Frontal cortex (tissue), 4 donors: ENCODE results near the gene ERCC4. TPM values are rescaled to one million over a fixed set of nuclear protein-coding genes. Genes with fewer than 3 reads are reported as not detected.
A peak's percentile ranks its signal among the peaks of the same experiment; 100 is the strongest.
"Not testable (repeated sequence)": the region's sequence is repeated elsewhere in the genome, so short reads cannot be mapped to it uniquely, and the experiment has no call there.

Experiments
- DNase-seq, 2 donors: peaks; one replicate each; pipeline ENCODE4 v3.0.0; 2012; ENCODE audit warnings: low spot score in 2 of 2
- FAIRE-seq: peaks from 2 replicates; lab custom pipeline; 2012; peaks lifted over from hg19 to GRCh38; lab: Jason Lieb, UNC
- total RNA-seq: library from RNA; depleted of rRNA; stranded (reverse); fragments of >200 nt; gene quantifications from one replicate; pipeline ENCODE4 v1.2.3, GENCODE V29; 2014
- donor health status: control.
- donor health status: control.
- donor health status: control.

Gene ERCC4
- total RNA-seq = 11.8 TPM

DNA sequence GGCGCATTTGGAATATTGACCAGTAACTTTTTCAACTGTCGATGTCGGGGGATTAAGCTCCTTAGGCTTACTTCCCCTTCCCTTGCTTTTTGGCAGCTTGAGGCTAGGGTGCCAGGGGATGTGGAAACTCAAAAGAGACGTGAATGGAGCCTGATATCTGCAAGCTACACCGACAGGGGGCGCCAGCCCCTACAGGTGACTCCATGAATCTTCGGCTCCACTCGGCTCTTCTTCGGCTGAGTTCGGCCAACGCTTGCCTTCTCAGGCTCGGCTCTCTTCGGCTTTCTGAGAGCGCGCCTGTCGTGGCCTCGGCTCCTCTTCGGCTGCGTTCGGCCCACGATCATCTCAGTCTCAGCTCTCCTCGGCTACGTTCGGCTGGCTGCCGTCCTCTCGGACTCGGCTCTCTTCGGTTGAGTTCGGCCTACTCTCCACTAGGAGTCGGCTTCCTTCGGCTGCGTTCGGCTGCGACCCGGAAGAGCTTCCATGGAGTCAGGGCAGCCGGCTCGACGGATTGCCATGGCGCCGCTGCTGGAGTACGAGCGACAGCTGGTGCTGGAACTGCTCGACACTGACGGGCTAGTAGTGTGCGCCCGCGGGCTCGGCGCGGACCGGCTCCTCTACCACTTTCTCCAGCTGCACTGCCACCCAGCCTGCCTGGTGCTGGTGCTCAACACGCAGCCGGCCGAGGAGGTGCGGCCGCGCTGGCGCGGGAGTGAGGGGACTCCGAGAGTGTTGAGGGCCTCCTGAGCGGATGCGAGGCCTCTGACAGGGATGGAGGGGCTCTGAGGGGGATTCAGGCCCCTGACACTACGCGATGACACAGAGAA, at the start of gene ERCC4:
Gene ERCC4 (plus strand): TSS at position 472 of the 827 bp plus-strand sequence. CDS start 12 bp downstream, at position 484.
- peak; percentile 80 to 94 for DNase-seq
- FAIRE-seq = peak; percentile 89

DNA sequence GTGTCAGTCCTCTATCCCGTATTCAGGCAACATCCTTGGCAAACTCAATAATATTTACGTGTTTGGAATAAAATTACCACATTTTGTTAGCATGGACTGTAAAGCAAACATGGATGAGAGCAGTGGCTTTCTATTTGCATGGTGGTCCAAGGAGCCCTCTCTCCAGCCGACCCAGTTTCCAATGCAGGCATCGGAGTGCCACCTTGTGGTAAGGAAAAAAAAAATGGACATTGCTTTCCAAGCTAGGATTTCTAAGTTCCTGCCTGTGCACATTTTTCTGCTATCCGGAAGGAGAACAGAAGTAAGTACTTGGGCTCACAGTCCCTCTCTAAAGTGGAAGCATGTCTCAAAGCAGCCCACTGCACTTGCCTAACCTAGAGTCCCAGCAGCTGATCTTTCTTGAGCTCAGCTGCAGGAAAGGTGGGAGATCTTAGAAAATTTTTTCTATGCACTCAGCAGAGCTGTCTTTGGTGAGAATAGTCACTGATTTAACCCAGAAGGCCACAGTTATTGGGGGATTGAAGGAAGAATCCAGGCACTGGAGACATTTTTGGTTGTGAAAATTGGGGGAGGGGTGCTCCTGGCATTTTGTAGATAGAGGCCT, 46.0 kb upstream of the ERCC4 start:
- FAIRE-seq = no peak
- peak in 1 of 2 donors; percentile 25 for DNase-seq

DNA sequence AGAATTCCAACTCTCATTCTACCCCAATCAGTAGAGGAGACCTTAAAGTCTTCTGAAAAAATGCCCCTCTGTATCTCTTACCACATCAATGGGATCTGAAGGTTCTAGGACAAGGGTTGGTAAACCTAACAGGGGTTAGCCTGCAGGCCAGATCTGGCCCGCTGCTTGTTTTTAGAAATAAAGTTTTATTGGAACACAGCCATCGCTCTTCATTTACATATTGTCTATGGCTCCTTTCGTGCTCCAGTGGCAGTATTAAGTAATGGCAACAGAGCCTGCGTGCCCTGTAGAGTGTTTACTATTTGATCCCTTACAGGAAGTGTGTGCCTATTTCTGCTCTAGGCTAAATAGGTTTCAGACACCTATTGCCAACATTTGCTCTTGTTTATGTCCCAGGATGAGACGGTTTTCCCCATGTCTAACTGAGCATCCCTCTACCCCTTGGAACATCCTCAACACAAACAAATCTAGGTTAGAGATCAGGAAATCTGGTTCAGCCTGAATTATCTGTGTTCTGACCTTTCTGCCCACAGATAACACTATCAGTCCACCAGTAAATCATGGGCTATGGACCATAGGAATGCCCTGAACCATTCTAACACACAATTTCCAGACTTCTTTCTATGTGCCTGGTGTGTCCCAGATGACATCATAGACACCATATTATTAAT, 44.2 kb upstream of the ERCC4 start:
- FAIRE-seq = no peak
- DNase-seq = no peak

DNA sequence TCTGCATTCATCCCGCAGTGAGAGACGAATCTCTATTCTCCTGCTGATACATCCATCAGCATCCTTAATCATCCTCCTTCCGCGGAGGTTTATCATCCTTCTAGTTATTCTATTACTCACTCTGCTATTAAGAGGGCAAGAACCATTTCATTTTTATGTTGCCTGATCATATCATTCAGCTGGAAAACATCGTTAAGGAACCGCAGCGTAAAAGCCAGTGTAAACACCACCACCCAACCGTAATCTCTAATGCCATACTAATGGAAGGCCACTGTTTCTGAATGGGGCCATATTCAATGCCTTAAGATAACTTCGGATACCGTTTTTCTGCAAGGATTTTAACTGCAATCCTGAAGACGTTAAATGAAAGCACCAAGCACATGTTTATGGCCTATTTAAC, 36.7 kb upstream of the ERCC4 start:
- DNase-seq = no peak
- no peak for FAIRE-seq

DNA sequence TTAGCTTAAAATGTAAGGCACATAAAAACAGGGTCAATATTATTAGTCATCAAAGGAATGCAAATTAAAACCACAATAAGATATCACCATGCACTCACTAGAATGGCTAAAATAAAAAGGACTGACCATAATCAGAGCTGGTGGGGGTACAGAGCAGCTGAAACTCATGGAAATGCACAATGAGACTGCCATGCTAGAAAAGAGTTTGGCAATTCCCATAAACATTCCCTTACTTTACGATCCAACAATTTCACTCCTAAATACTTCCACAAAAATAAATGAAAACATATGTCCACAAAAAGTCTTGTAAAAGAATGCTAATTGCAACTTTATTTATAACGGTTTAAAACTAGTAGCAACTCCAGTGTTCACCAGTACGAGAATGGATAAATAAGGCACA, 36.1 kb upstream of the ERCC4 start:
- no peak for DNase-seq
- FAIRE-seq = no peak

DNA sequence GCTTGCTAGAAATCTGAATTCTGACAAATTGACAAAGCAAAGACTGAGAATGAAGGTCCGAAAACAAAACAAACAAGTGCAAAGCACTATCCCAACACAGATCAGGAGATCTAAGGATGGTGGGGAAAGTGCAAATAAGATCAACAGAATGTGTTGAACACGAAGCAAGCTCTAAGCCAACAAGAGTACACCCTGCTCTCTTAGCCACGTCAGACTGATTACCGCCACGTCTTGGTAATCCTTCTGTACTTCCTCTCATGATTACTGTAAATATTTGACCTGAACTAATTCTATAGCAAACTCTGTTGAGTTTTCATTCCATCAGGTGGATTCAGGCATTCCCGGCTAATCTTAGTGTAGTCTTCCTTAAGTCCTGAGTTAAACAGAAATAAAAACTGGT, 34.3 kb upstream of the ERCC4 start:
- no peak for FAIRE-seq
- no peak for DNase-seq

DNA sequence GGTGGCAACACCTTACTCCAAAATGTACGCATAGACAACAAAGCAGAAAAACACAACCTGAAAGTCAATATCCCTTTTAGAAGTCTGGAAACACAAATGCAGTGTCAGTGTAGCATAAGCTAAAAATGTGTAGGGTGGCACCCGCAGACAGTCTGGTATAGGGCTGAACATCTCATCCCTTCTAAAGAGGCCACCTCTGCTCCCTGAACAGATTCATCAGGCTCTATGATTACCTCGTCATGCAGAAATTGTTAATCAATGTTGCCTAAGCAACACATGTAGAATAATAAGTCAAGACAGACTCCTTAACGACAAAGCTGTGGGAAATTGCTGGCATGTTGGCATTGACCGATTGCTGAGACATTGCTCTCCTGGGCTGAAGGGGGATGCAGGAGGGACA, 33.3 kb upstream of the ERCC4 start:
- DNase-seq (no peak), FAIRE-seq (no peak)

DNA sequence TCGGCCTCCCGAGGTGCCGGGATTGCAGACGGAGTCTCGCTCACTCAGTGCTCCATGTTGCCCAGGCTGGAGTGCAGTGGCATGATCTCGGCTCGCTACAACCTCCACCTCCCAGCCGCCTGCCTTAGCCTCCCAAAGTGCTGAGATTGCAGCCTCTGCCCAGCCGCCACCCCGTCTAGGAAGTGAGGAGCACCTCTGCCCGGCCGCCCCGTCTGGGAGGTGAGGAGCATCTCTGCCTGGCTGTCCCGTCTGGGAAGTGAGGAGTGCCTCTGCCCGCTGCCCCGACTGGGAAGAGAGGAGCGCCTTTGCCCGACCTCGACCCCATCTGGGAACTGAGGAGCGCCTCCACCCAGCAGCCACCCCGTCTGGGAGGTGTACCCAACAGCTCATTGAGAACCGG, 30.6 kb upstream of the ERCC4 start:
- not testable (repeated sequence) for DNase-seq, FAIRE-seq

DNA sequence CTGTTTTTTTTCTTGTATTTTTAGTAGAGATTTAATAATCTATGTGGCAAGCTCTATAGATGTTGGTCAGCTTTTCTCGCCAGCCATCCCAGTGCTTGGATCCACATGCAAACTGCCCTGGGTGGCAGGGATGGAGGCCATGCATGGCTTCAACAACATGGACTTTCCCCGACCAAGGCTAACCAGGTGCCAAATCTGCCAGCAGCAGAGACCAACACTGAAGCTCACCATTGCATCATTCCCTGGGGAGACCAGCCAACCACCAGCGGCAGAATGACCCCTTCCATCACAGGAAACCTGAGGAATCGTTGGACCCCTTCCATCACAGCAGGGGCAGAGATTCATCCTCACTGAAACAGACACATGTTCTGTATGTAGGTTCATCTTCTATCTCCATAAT, 27.7 kb upstream of the ERCC4 start:
- no peak for FAIRE-seq
- DNase-seq = no peak

DNA sequence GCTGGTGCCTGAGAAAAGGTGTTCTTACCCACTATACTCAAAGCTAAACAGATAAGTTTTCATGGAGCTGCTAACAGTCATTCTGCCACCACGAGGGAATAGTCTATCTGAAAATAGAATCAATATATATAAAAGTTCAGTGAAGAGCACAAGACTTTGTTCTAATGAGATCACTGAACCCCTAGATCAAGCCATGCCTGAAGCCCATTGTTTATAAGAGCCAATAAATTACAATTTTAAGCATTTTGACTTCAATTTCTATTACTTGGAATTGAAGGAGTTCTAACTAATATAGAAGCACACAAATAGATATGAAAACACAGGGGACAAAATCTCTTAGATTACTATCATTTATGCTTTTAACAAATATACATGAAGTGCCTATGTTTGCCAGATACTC, 24.4 kb upstream of the ERCC4 start:
- FAIRE-seq (no peak), DNase-seq (no peak)

DNA sequence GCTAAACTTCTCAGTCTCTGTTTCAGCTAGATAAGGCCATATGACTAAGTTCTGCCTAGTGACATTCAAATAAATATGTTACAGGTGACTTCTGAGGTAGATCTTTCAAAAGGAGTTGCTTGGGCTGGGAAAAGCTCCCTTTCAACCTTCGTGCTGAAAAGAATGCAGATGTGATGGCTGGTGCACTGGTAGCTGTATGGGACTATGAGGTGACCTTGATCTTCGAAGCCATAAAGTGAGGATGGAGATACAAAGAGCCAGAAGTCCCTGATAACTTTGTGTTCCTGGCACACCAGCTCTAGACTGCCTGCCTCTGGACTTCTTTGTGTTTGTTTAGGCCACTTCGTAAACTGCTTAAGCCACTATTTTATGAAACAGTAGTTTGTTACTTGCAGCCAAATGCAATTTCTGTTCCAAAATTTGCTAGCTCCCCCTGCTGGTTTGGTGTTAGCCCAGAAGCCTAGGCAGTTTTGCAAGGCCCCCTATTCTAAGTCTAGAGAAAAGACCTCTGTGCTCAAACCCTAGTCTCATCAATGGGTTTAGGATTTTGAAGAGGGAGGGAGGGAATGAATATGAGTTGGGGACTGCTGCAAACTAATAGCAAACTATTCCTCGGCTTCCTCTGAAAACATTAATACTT, 23.3 kb upstream of the ERCC4 start:
- FAIRE-seq = no peak
- no peak for DNase-seq

DNA sequence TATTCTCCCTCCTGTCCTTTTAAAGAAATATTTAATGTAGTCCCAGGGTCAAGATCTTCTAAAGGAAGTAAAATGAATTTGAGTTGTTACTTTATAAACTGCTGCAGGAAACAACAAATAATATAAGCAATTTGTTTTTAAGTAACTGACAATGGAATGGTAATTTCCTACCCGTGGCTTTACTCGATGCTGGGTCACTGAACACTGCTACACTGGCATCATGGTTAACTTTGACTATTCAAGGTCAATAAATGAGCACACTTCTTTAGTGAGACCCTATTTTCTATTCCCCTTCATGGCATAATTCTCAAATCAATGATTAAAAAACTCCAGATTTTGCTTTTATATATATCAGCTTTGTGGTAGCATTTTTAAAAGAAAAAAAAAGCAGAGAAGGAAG, 22.1 kb upstream of the ERCC4 start:
- FAIRE-seq = no peak
- no peak for DNase-seq

DNA sequence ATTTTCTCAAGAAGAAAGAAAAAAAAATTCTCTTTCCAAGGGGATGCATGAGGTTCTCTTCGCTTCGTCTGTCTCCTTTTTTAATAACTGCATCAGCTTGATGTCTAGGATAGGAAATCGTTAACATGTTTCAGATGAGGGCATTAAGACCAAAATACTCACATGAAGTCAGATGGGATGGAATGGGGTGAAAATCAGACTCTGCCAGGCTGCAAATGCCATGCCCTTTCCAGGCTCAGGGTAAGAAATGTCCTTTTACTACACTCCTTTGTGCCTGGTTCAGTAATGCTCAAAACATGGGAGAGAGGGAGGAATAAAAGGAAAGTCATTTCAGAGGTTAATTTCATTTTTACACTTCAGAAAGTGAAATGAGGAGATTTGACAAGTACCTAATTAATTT, 21.7 kb upstream of the ERCC4 start:
- FAIRE-seq (no peak), DNase-seq (no peak)

DNA sequence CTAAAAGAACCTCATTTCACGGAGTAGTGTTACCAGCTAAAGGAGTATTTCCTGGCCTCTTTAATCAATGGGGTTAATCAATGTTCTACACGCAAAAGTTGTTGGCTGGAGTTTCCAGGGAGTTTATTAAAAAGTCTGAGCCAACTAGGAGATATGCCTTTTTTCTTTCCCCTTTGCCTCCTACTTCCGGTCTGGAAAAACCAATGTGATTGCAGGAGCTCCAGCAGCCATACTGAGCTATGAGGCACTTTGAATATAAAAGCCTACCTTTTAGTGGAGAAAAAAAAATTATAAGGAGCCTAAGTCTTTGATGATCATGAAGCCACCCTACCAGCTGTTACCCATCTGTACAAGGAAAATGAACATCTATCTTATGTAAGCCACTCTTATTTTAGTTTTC, 17.9 kb upstream of the ERCC4 start:
- no peak for DNase-seq
- no peak for FAIRE-seq

DNA sequence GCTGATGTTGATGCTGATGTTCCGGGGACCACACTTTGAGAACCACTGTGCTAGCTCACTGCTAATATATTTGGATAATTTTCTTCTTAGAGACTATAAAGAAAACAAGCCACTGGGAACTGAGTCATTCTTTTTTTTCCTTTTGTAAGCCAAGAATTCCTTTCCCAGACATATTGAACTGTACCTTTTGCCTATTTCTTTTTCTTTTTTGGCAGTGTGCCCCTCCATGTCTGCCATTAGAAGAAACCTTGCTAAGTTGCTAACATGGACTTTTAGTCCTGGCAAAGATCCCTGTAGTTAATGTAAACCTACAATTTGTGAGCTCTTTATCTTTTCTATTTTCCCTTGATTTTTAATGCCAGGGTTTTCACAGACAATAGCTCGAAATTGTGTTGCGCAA, 17.3 kb upstream of the ERCC4 start:
- DNase-seq (no peak), FAIRE-seq (no peak)

DNA sequence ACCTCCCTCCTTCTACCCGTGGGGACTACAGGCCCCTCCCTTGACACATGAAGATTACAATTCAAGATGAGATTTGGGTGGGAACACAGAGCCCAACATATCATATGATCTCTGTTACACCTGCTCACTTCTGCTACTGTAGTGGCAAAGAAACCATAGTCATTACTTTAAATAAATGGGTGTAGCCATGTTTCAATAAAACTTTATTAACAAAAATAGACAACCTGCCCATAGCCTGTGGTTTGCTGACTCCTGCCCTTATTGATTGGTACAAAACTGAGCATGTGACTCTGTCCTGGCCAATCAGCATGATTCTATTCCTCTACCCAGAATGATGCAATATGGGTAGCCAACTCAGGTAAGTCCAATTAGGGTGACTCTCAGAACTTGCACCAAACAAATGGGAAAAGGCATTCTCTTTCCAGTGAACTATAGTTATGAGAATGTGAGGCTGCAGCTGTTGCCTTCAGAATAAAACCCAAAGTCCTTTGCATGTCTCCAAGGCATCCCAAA, 15.7 kb upstream of the ERCC4 start:
- FAIRE-seq (no peak), DNase-seq (no peak)

DNA sequence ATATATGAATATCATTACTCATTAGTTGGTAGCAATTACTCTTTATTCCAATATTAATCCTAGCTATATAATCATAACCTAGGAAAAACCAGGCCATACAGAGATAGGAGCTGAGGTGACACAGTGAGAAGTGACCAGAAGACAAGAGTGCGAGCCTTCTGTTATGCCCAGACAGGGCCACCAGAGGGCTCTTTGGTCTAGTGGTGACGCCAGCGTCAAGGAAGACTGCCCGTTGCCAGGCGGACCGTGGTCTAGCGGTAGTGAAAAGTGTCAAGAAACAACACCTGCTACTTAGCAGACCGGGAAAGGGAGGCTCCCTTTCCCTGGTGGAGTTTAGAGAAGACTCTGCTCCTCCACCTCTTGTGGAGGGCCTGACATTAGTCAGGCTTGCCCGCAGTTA, 15.1 kb upstream of the ERCC4 start:
- FAIRE-seq, DNase-seq: not testable (repeated sequence)

DNA sequence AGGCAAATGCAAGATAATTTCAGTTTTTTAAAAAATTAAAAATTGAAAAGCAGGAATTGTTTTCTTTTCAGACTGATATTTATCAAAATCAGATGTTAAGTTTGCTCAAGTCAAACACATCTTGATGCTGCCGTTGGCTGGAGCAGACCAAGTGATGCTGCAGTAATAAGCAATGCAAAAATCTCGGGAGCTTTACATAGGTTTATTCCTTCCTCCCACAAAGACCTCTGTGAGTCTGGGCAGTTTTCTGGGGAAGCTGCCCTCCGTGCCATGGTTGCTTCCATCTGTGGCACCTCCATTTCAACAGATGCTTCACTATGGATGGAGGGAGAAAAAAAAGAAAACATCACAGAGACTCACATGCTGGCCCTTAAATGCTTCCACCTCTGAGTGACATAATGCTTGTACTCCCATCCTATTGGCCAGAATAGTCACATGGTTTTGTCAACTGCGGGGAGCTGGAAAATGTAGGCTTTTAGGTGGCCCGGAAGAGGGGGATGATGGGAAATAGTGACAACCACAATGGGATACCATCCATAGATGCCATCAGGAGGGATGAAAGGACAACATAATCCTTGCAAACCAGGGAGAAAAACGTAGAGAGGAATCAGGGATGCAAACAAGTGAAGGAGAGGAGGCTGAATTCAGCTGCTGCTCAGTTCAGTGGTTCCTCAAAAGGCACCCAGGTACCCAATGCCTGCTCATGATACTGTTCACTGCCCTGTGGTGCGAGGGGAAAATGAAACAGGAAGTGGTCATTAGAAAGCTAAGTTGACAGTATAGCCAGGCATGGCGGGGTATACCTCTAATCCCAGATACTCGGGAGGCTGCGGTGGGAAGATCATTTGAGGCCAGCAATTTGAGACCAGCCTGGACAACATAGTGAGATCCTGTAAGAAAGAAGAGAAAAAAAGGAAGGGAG, 13.5 kb upstream of the ERCC4 start:
- no peak for FAIRE-seq

DNA sequence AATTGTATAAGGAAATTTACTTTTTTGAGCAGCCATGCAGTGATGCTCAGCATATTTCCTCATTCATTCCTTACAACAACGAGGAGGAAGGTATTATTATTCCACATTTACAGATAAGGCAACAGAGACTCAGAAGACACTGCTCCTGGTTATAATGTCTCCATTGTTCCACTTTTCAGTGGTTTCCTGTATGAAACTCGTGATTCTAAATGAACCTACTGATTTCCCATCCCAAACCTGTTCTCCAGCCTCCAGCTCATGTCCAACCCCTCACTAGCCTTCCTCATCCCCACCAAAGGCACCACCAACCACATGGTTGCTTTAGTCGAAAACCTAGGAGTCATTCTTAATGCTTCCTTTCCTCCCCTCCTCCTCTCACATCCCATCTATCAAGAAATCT, 12.5 kb upstream of the ERCC4 start:
- FAIRE-seq = no peak
- DNase-seq = no peak

More for the DNA sequence above, 13.5 kb upstream of the ERCC4 start:
- no peak for DNase-seq
